Activated T-helper 17 cell treated with anti-CD3 and anti-CD28 coated beads, Interleukin-2, amount 50 U/mL, for 72 hours (primary cell): ENCODE measurements around the gene DEAF1. TPM values are rescaled to one million over a fixed set of nuclear protein-coding genes. Genes with fewer than 3 reads are reported as not detected.
"Not testable (repeated sequence)": the region's sequence is repeated elsewhere in the genome, so short reads cannot be mapped to it uniquely, and the experiment has no call there.

ENCODE experiments used
- ATAC-seq: fragments of 150-1000 bp; cut with Tn5 transposase; replicated peaks from 2 replicates; pipeline ENCODE4 v1.10.0; 2021; ENCODE audit warnings: mild to moderate bottlenecking, moderate library complexity
- H3K27ac Mint-ChIP-seq: one replicate; pipeline ENCODE4 v1.8.0; 2022; ENCODE audit warnings: mixed read lengths
- H3K27me3 Mint-ChIP-seq: one replicate; pipeline ENCODE4 v1.8.0; 2022; ENCODE audit warnings: mixed read lengths
- H3K36me3 Mint-ChIP-seq: one replicate; pipeline ENCODE4 v1.8.0; 2022; ENCODE audit warnings: low read depth, mild to moderate bottlenecking, mixed read lengths
- H3K4me1 Mint-ChIP-seq: one replicate; pipeline ENCODE4 v1.8.0; 2022; ENCODE audit warnings: mixed read lengths
- H3K4me3 Mint-ChIP-seq: one replicate; pipeline ENCODE4 v1.8.0; 2022; ENCODE audit warnings: mild to moderate bottlenecking, mixed read lengths
- H3K9me3 Mint-ChIP-seq: one replicate; pipeline ENCODE4 v1.8.0; 2022; ENCODE audit warnings: mixed read lengths
- total RNA-seq, 2 donors: library from RNA; stranded (reverse); gene quantifications; one replicate each; pipeline ENCODE4 v1.2.3, GENCODE V29; 2022

Gene DEAF1
- total RNA-seq, 2 donors from 2014 or later: 43.2 to 56.0 TPM

- Mint-ChIP-seq H3K4me3 (peak overlapping the region; percentile 89), H3K9me3 (no peaks in the 10 kb centered on the region), H3K27me3 (no peaks in the 10 kb centered on the region), H3K27ac (peak overlapping the region; percentile 72), H3K4me1 (peaks cover 14% of the 10 kb centered on the region), H3K36me3 (peaks cover 10% of the 10 kb centered on the region)
- ATAC-seq: no peak
Measured at GRCh38 chr11:697811-698311, 2.8 kb upstream of the DEAF1 start.

GRCh38 chr11:696955-697491 is 2.0 kb upstream of the DEAF1 start:
- Mint-ChIP-seq H3K4me3 (peak overlapping the region; percentile 89), H3K27ac (peak overlapping the region; percentile 91), H3K4me1 (peaks cover 19% of the 10 kb centered on the region), H3K36me3 (peaks cover 12% of the 10 kb centered on the region), H3K27me3 (no peaks in the 10 kb centered on the region), H3K9me3 (no peaks in the 10 kb centered on the region)
- ATAC-seq: no peak

- Mint-ChIP-seq H3K4me3 (peak within 1 kb of the TSS; percentile 89), H3K4me1 (peaks cover 26% of the 10 kb centered on the region), H3K9me3 (no peaks in the 10 kb centered on the region), H3K27me3 (no peaks in the 10 kb centered on the region), H3K36me3 (peaks cover 21% of the 10 kb centered on the region), H3K27ac (peak within 1 kb of the TSS; percentile 91)
- peak; percentile 75 for ATAC-seq
Measured at GRCh38 chr11:695538-696248, 671 bp upstream of the DEAF1 start, which contains the start of gene TMEM80. TSS of gene TMEM80 (plus strand) at chr11:695816. CDS start at chr11:695828, 12 bp downstream.

GRCh38 chr11:695288-695537 is 191 bp upstream of the DEAF1 start:
- peaks cover 24% of the 10 kb centered on the region for H3K36me3 Mint-ChIP-seq
- ATAC-seq: no peak
- H3K9me3 Mint-ChIP-seq: no peaks in the 10 kb centered on the region
- peak overlapping the region; percentile 89 for H3K4me3 Mint-ChIP-seq
- peaks cover 26% of the 10 kb centered on the region for H3K4me1 Mint-ChIP-seq
- peak overlapping the region; percentile 90 for H3K27ac Mint-ChIP-seq
- H3K27me3 Mint-ChIP-seq: no peaks in the 10 kb centered on the region

GRCh38 chr11:693887-694562 is 997 bp downstream of the DEAF1 start:
- Mint-ChIP-seq H3K4me3 (peak overlapping the region; percentile 89), H3K4me1 (peaks cover 26% of the 10 kb centered on the region), H3K9me3 (no peaks in the 10 kb centered on the region), H3K27ac (peak overlapping the region; percentile 92), H3K27me3 (no peaks in the 10 kb centered on the region), H3K36me3 (peaks cover 33% of the 10 kb centered on the region)
- ATAC-seq: no peak

GRCh38 chr11:693415-693831 is 1.6 kb downstream of the DEAF1 start:
- ATAC-seq: no peak
- Mint-ChIP-seq H3K4me1 (peaks cover 26% of the 10 kb centered on the region), H3K27ac (peak overlapping the region; percentile 92), H3K4me3 (peak overlapping the region; percentile 89), H3K36me3 (peaks cover 39% of the 10 kb centered on the region), H3K27me3 (no peaks in the 10 kb centered on the region), H3K9me3 (no peaks in the 10 kb centered on the region)

GRCh38 chr11:692824-693414 is 2.1 kb downstream of the DEAF1 start:
- Mint-ChIP-seq H3K27me3 (no peaks in the 10 kb centered on the region), H3K27ac (peak overlapping the region; percentile 92), H3K36me3 (peaks cover 44% of the 10 kb centered on the region), H3K4me3 (peak overlapping the region; percentile 89), H3K9me3 (no peaks in the 10 kb centered on the region), H3K4me1 (peaks cover 26% of the 10 kb centered on the region)
- ATAC-seq: no peak

- no peaks in the 10 kb centered on the region for H3K9me3 Mint-ChIP-seq
- H3K27ac Mint-ChIP-seq: peak overlapping the region; percentile 37
- peaks cover 54% of the 10 kb centered on the region for H3K36me3 Mint-ChIP-seq
- ATAC-seq: no peak
- no peaks in the 10 kb centered on the region for H3K27me3 Mint-ChIP-seq
- peak overlapping the region; percentile 89 for H3K4me3 Mint-ChIP-seq
- peaks cover 20% of the 10 kb centered on the region for H3K4me1 Mint-ChIP-seq
Measured at GRCh38 chr11:691710-692590, 3.1 kb downstream of the DEAF1 start.

GRCh38 chr11:690738-691633 is 4.0 kb downstream of the DEAF1 start:
- peak overlapping the region; percentile 89 for H3K4me3 Mint-ChIP-seq
- no peaks in the 10 kb centered on the region for H3K9me3 Mint-ChIP-seq
- peak overlapping the region; percentile 48 for H3K27ac Mint-ChIP-seq
- H3K4me1 Mint-ChIP-seq: peaks cover 20% of the 10 kb centered on the region
- no peaks in the 10 kb centered on the region for H3K27me3 Mint-ChIP-seq
- ATAC-seq: no peak
- peaks cover 64% of the 10 kb centered on the region for H3K36me3 Mint-ChIP-seq

- H3K9me3 Mint-ChIP-seq, H3K27me3 Mint-ChIP-seq, ATAC-seq, H3K27ac Mint-ChIP-seq: not testable (repeated sequence)
- Mint-ChIP-seq H3K4me3 (peak overlapping the region; percentile 33), H3K4me1 (peaks cover 20% of the 10 kb centered on the region), H3K36me3 (peaks cover 71% of the 10 kb centered on the region)
Measured at GRCh38 chr11:690244-690643, 4.8 kb downstream of the DEAF1 start.

- Mint-ChIP-seq H3K4me1 (peaks cover 20% of the 10 kb centered on the region), H3K36me3 (peaks cover 76% of the 10 kb centered on the region), H3K27ac (no peak overlapping the region), H3K9me3 (no peaks in the 10 kb centered on the region), H3K27me3 (no peaks in the 10 kb centered on the region), H3K4me3 (no peak overlapping the region)
- ATAC-seq: no peak
Measured at GRCh38 chr11:689625-690024, 5.4 kb downstream of the DEAF1 start.

GRCh38 chr11:688681-689080 is 6.3 kb downstream of the DEAF1 start:
- no peaks in the 10 kb centered on the region for H3K27me3 Mint-ChIP-seq
- ATAC-seq: no peak
- no peaks in the 10 kb centered on the region for H3K9me3 Mint-ChIP-seq
- peaks cover 83% of the 10 kb centered on the region for H3K36me3 Mint-ChIP-seq
- no peak overlapping the region for H3K4me3 Mint-ChIP-seq
- peaks cover 20% of the 10 kb centered on the region for H3K4me1 Mint-ChIP-seq
- H3K27ac Mint-ChIP-seq: no peak overlapping the region

GRCh38 chr11:687751-688150 is 7.3 kb downstream of the DEAF1 start:
- no peak overlapping the region for H3K4me3 Mint-ChIP-seq
- no peak for ATAC-seq
- no peaks in the 10 kb centered on the region for H3K27me3 Mint-ChIP-seq
- no peak overlapping the region for H3K27ac Mint-ChIP-seq
- H3K9me3 Mint-ChIP-seq: no peaks in the 10 kb centered on the region
- peaks cover 85% of the 10 kb centered on the region for H3K36me3 Mint-ChIP-seq
- peaks cover 12% of the 10 kb centered on the region for H3K4me1 Mint-ChIP-seq
